Measurements from ENCODE around the gene MBOAT2. TPM values are rescaled to one million over a fixed set of nuclear protein-coding genes. Genes with fewer than 3 reads are reported as not detected.
"Not testable (repeated sequence)": the region's sequence is repeated elsewhere in the genome, so short reads cannot be mapped to it uniquely, and the experiment has no call there.

MBOAT2 gene
- total RNA-seq, 1 donor from 2014 or later = 8.0 TPM

DNA sequence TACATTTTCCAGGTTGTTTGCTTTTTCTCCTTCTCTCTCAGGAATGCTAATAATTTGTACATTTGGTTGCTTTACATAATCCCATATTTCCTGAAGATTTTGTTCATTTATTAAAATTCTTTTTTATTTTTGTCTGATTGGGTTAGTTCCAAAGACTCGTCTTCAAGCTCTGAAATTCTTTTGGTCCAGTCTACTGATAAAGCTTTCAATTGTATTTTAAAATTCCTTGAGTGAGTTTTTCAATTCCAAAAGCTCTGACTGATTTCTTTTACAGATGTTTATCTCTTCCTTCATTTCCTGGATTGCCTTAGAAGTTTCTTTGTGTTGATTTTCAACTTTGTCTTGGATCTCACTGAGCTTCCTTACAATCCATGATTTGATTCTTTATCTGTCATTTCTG lies 50.0 kb downstream of the MBOAT2 start:
- intact Hi-C loops (cut with DNase I) = no loop called here
- DNase-seq (ENCODE audit: low spot score in 2 of 2) = no peak
- Histone ChIP-seq H3K27me3 (no peaks in the 10 kb centered on the region), H3K4me1 (no peaks in the 10 kb centered on the region), H3K4me3 (no peak overlapping the region), H3K36me3 (no peaks in the 10 kb centered on the region), H3K27ac (no peak overlapping the region), H3K9me3 (peaks cover 4 to 27% of the 10 kb centered on the region in 2 donors)
- TF ChIP-seq, protein P1, sequence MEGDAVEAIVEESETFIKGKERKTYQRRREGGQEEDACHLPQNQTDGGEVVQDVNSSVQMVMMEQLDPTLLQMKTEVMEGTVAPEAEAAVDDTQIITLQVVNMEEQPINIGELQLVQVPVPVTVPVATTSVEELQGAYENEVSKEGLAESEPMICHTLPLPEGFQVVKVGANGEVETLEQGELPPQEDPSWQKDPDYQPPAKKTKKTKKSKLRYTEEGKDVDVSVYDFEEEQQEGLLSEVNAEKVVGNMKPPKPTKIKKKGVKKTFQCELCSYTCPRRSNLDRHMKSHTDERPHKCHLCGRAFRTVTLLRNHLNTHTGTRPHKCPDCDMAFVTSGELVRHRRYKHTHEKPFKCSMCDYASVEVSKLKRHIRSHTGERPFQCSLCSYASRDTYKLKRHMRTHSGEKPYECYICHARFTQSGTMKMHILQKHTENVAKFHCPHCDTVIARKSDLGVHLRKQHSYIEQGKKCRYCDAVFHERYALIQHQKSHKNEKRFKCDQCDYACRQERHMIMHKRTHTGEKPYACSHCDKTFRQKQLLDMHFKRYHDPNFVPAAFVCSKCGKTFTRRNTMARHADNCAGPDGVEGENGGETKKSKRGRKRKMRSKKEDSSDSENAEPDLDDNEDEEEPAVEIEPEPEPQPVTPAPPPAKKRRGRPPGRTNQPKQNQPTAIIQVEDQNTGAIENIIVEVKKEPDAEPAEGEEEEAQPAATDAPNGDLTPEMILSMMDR (IDR thresholded peaks at IDR 0.05) = no peak

DNA sequence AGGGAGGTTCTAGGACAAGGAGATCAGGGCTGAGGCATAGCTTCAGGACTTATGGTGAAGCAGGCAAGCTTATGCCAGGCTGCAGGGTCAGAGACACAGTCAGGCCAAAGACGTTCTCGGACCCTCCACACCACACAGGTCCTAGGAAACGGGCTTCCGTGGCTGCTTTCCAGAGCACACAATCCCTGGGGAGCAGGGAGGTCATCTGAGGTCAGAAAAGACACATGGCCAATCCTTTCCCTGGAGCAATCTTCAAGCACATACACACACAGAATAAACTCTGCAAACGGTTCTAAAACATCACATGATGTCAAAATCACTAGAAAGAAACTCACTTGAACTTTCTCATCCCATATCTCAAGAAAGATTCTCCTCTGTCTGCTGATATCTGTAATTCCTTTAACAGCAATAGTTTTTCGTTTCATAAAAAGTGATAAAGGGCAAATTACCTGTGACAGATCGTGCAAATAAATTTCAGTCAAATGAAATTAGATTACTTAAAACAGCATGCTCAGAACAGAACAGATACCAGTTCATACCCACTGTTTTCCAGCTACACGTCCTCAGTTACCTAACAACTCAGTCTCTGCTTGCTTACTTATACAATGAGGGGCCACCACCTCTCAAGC lies 63.9 kb downstream of the MBOAT2 start:
- Histone ChIP-seq H3K4me3 (no peak overlapping the region), H3K4me1 (no peaks in the 10 kb centered on the region), H3K36me3 (peaks cover 0 to 5% of the 10 kb centered on the region in 2 donors), H3K27ac (no peak overlapping the region), H3K9me3 (no peaks in the 10 kb centered on the region), H3K27me3 (no peaks in the 10 kb centered on the region)
- intact Hi-C loops (cut with DNase I) = no loop called here
- TF ChIP-seq, protein P1 (IDR thresholded peaks at IDR 0.05) = no peak
- DNase-seq (ENCODE audit: low spot score in 2 of 2) = no peak

DNA sequence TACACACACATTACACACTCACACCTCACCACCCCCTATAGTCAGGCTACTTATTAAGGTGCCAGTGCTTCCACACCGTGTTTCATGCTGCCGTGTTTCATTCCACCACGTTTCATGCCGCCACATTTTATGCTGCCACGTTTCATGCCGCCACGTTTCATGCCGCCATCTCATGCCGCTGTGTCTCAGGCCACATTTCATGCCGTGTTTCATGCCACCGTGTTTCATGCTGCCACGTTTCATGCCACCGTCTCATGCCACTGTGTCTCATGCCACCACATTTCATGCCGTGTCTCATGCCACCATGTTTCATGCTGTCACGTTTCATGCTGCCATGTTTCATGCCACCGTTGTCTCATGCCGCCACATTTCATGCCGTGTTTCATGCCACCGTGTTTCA lies 65.1 kb downstream of the MBOAT2 start:
- H3K9me3 ChIP-seq = no peaks in the 10 kb centered on the region

DNA sequence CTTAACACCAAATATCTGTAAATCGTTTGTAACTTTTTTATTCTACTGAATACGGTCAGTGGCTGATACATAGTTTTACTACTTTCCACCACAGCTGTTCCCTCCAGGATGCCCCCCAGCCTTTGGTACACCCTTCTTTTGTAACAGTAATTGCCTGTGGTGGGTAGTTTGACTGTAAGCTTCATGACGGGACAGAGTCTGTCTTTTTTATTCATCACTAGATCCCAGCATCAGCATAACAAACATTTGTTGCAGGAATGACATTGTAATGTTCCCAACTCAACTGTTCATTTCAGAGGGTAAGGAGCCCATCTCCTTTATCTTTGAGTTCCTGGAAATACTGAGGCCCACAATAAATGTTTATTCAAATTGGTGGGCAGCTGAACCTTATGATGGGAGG lies 67.5 kb downstream of the MBOAT2 start:
- TF ChIP-seq, protein P1 (IDR thresholded peaks at IDR 0.05) = no peak
- no peaks in the 10 kb centered on the region for H3K9me3 ChIP-seq
- DNase-seq (ENCODE audit: low spot score in 2 of 2) = no peak
- H3K36me3 ChIP-seq = peaks cover 0 to 12% of the 10 kb centered on the region in 2 donors
- intact Hi-C loops (cut with DNase I) = no loop called here
- H3K27ac ChIP-seq = no peak overlapping the region
- H3K4me3 ChIP-seq = no peak overlapping the region
- H3K4me1 ChIP-seq = no peaks in the 10 kb centered on the region
- no peaks in the 10 kb centered on the region for H3K27me3 ChIP-seq

More for the DNA sequence above, 65.1 kb downstream of the MBOAT2 start:
- Histone ChIP-seq H3K4me3 (no peak overlapping the region), H3K4me1 (no peaks in the 10 kb centered on the region), H3K27me3 (no peaks in the 10 kb centered on the region), H3K36me3 (peaks cover 0 to 12% of the 10 kb centered on the region in 2 donors), H3K27ac (no peak overlapping the region)
- intact Hi-C loops (cut with DNase I) = no loop called here
- TF ChIP-seq, protein P1 (IDR thresholded peaks at IDR 0.05) = no peak
- DNase-seq (ENCODE audit: low spot score in 2 of 2) = no peak

DNA sequence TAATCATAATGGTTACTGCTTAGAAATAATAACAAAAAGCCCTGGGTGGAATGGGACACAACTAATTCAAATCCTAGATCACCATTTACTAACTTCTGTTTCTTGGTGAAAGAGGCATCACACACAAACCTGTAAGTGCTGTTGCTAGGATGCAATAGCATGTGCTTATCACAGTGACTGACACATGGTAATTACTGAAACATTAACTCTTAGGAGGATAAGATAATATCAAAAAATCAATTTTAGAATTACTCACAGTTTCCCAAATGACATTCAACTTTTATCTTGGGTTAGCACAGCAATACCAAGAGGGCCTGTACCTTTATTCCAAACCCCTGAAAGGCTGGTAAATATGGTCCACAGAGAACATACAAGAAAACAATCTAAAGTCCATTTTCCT lies 69.1 kb downstream of the MBOAT2 start:
- Histone ChIP-seq H3K4me3 (no peak overlapping the region), H3K9me3 (no peaks in the 10 kb centered on the region), H3K27ac (no peak overlapping the region), H3K27me3 (no peaks in the 10 kb centered on the region), H3K4me1 (no peaks in the 10 kb centered on the region), H3K36me3 (peaks cover 0 to 12% of the 10 kb centered on the region in 2 donors)
- TF ChIP-seq, protein P1 (IDR thresholded peaks at IDR 0.05) = no peak
- DNase-seq (ENCODE audit: low spot score in 2 of 2) = no peak
- intact Hi-C loops (cut with DNase I) = no loop called here

DNA sequence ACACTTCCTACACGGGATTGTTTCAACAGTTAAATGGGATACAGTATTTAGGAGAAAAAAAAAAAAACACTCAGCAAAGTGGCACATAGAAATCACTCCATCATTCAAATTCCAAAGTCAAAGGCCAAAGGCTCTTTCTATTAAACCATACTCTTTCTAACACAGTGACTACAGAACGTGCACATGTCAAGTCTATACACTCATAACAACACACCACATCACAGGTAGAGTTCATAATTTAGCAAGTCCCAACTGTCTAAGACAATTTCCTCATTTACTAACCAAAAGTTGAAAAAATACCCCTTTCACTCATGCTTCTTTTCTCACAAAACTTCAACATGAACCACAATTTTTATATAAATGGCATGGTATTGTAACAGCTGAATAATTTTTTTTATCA lies 70.8 kb downstream of the MBOAT2 start:
- no peaks in the 10 kb centered on the region for H3K9me3 ChIP-seq
- H3K36me3 ChIP-seq = peaks cover 0 to 7% of the 10 kb centered on the region in 2 donors
- TF ChIP-seq, protein P1 (IDR thresholded peaks at IDR 0.05) = no peak
- no peak for DNase-seq (ENCODE audit: low spot score in 2 of 2)
- H3K4me1 ChIP-seq = no peaks in the 10 kb centered on the region
- no peaks in the 10 kb centered on the region for H3K27me3 ChIP-seq
- H3K4me3 ChIP-seq = no peak overlapping the region
- intact Hi-C loops (cut with DNase I) = no loop called here
- H3K27ac ChIP-seq = no peak overlapping the region

DNA sequence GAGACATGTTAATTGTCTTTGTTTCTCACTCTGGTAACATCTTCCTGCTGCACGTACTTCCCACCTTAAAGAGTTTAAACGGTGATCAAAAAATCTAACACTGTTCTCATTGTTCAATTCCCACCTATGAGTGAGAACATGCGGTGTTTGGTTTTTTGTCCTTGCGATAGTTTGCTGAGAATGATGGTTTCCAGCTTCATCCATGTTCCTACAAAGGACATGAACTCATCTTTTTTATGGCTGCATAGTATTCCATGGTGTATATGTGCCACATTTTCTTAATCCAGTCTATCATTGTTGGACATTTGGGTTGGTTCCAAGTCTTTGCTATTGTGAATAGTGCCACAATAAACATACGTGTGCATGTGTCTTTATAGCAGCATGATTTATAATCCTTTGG lies 73.3 kb downstream of the MBOAT2 start:
- H3K9me3 ChIP-seq; H3K4me1 ChIP-seq; H3K27ac ChIP-seq; DNase-seq (ENCODE audit: low spot score in 2 of 2); H3K4me3 ChIP-seq; intact Hi-C loops (cut with DNase I); H3K27me3 ChIP-seq; H3K36me3 ChIP-seq: not testable (repeated sequence)

Measured in ascending aorta (tissue), 2 donors.